Omental fat pad (tissue), 4 donors: ENCODE results near the gene MYOG. TPM values are rescaled to one million over a fixed set of nuclear protein-coding genes. Genes with fewer than 3 reads are reported as not detected.
A peak's percentile ranks its signal among the peaks of the same experiment; 100 is the strongest.

Experiments used
- ATAC-seq: fragments of 150-250 bp; one replicate; pipeline ENCODE4 v1.9.1; 2016; ENCODE audit warnings: mild to moderate bottlenecking, moderate library complexity; ENCODE audit not compliant: low FRiP score
- DNase-seq: peaks from one replicate; pipeline ENCODE4 v3.0.0-alpha.2; 2019; ENCODE audit warnings: low spot score
- total RNA-seq, 4 donors: library from RNA; depleted of rRNA; stranded (reverse); fragments of >200 nt; gene quantifications; one replicate each; pipeline ENCODE4 v1.1.0, GENCODE V29; 2016
- TF ChIP-seq, protein P1 (sequence below), 3 donors: fragments of 450-650 bp; IDR thresholded peaks; one replicate each; pipeline ENCODE4 v1.5.1; 2016 to 2017; ENCODE audit warnings: antibody characterized with exemption in 3 of 3, mild to moderate bottlenecking in 3 of 3, moderate library complexity in 2 of 3

Gene MYOG
- total RNA-seq, 4 donors from 2014 or later: not detected

DNA sequence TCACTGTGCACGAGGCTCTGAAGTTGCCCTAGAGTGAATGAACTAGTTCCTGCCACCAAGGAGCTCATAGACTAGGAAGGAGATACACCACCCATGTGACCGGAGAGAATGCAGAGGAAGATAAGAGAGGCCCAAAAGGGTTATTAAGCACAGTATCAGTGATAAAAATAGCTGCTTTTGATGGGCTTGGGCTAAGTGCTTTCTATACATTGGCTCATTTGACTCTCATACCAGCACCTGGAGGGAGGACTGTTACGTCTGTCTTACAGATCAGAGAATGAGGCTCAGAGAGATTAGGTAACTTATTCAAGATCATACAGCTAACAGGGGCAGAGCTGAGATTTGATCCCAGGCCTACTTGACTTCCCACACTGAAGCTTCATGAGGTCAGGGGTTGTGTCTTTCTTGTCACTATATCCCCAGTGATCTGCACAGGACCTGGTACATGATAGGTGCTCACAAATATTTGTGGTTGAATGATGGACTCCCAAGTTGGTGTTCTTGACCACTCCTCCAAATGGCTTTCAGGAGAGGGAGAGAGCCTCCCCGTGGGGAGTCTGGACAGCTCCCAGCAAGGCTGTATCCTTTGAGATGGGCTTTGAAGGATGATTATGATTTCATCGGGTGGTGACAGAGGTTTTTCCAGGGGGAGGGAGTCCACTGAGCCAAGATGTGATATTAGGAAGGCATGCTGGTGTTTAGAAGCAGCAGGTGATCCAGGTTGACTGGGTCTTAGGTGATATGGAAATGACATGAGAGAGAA, 45.1 kb downstream of the MYOG start:
- ATAC-seq: no peak
- DNase-seq: peak; percentile 4
- TF ChIP-seq, protein P1, sequence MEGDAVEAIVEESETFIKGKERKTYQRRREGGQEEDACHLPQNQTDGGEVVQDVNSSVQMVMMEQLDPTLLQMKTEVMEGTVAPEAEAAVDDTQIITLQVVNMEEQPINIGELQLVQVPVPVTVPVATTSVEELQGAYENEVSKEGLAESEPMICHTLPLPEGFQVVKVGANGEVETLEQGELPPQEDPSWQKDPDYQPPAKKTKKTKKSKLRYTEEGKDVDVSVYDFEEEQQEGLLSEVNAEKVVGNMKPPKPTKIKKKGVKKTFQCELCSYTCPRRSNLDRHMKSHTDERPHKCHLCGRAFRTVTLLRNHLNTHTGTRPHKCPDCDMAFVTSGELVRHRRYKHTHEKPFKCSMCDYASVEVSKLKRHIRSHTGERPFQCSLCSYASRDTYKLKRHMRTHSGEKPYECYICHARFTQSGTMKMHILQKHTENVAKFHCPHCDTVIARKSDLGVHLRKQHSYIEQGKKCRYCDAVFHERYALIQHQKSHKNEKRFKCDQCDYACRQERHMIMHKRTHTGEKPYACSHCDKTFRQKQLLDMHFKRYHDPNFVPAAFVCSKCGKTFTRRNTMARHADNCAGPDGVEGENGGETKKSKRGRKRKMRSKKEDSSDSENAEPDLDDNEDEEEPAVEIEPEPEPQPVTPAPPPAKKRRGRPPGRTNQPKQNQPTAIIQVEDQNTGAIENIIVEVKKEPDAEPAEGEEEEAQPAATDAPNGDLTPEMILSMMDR (IDR thresholded peaks at IDR 0.05): no peak

GRCh38 chr1:203039609-203040512, 46.0 kb downstream of the MYOG start:
- TF ChIP-seq, protein P1 (IDR thresholded peaks at IDR 0.05): no peak
- DNase-seq (peak; percentile 14), ATAC-seq (no peak)

- peak; percentile 70 for ATAC-seq
- TF ChIP-seq, protein P1 (IDR thresholded peaks at IDR 0.05): peak in 1 of 3 donors; percentile 29
- DNase-seq: peak; percentile 43
Observed at GRCh38 chr1:203038891-203039608, 46.8 kb downstream of the MYOG start.

- peak; percentile 35 for DNase-seq
- TF ChIP-seq, protein P1 (IDR thresholded peaks at IDR 0.05): no peak
- peak; percentile 80 for ATAC-seq
Observed at GRCh38 chr1:203038217-203038741, 47.5 kb downstream of the MYOG start.

GRCh38 chr1:203037509-203038190, 48.2 kb downstream of the MYOG start:
- TF ChIP-seq, protein P1 (IDR thresholded peaks at IDR 0.05): no peak
- ATAC-seq (peak; percentile 11), DNase-seq (peak; percentile 15)

DNA sequence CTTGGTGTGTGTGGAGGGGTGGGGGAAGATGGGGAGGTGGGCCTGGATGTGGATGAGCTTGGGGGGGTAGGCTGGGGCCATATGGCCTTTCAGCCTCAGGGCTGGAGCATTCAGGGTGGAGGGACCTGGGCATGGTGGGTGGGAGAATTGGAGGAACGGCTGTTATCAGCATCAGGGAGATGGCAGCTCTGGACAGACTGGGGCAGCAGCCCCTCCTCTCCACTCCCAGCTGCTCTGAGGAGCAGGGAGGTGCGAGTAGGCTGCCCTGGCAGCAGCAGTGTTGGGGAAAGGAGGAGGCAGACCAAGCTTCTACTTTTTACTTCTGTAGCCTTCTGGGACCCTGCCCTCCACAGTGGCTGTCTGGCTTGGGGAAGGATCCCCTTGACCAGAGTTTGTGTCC, 49.3 kb downstream of the MYOG start:
- ATAC-seq (no peak), DNase-seq (peak; percentile 1)
- TF ChIP-seq, protein P1 (IDR thresholded peaks at IDR 0.05): no peak
